Endodermal cell (in vitro differentiated cells): Measurements from ENCODE around the gene PDE8A. TPM values are rescaled to one million over a fixed set of nuclear protein-coding genes. Genes with fewer than 3 reads are reported as not detected.

Experiments used
- DNase-seq: peaks from one replicate; pipeline ENCODE4 v3.0.0-alpha.2; 2017
- H3K27ac ChIP-seq: 2 replicates; pipeline ENCODE4 v1.5.1; 2013; ENCODE audit warnings: mild to moderate bottlenecking, low read depth, low read length, moderate library complexity
- H3K27me3 ChIP-seq: 2 replicates; pipeline ENCODE4 v1.6.1; 2013; ENCODE audit warnings: mild to moderate bottlenecking, low read length, moderate library complexity; ENCODE audit not compliant: insufficient read depth, control insufficient read depth, poor library complexity, severe bottlenecking
- H3K36me3 ChIP-seq: 2 replicates; pipeline ENCODE4 v1.7.0; 2013; ENCODE audit warnings: mild to moderate bottlenecking, low read length, moderate library complexity; ENCODE audit not compliant: control insufficient read depth, insufficient read depth
- H3K4me1 ChIP-seq: one replicate; pipeline ENCODE4 v1.7.0; 2013; ENCODE audit warnings: low read length; ENCODE audit not compliant: control insufficient read depth, insufficient read depth
- H3K4me3 ChIP-seq: 2 replicates; pipeline ENCODE4 v1.5.1; 2013; ENCODE audit warnings: mild to moderate bottlenecking, low read length, moderate library complexity
- H3K9ac ChIP-seq: 2 replicates; pipeline ENCODE4 v1.6.1; 2013; ENCODE audit warnings: mild to moderate bottlenecking, low read length, moderate library complexity; ENCODE audit not compliant: poor library complexity, severe bottlenecking; ENCODE audit errors: extremely low read depth
- H3K9me3 ChIP-seq: 2 replicates; pipeline ENCODE4 v1.6.1; 2013; ENCODE audit warnings: mild to moderate bottlenecking, low read length, moderate library complexity; ENCODE audit not compliant: control insufficient read depth
- H3K27ac Mint-ChIP-seq: 2 replicates; pipeline ENCODE4 v1.8.0; 2020; ENCODE audit warnings: mixed read lengths
- H3K27me3 Mint-ChIP-seq: 2 replicates; pipeline ENCODE4 v1.8.0; 2021; ENCODE audit warnings: mild to moderate bottlenecking, mixed read lengths; ENCODE audit not compliant: insufficient read depth
- H3K36me3 Mint-ChIP-seq: 2 replicates; pipeline ENCODE4 v1.8.0; 2020; ENCODE audit warnings: low read depth, mixed read lengths
- H3K4me1 Mint-ChIP-seq: 2 replicates; pipeline ENCODE4 v1.8.0; 2020; ENCODE audit warnings: mixed read lengths
- H3K4me3 Mint-ChIP-seq: 2 replicates; pipeline ENCODE4 v1.8.0; 2020; ENCODE audit warnings: mild to moderate bottlenecking, moderate library complexity, mixed read lengths
- H3K9me3 Mint-ChIP-seq: 2 replicates; pipeline ENCODE4 v1.8.0; 2020; ENCODE audit warnings: mild to moderate bottlenecking, mixed read lengths
- CTCF ChIP-seq: fragments of 200-600 bp; sonication (generic); conservative IDR thresholded peaks from 2 replicates; pipeline ENCODE4 v1.5.0; 2021; ENCODE audit warnings: antibody characterized with exemption, mild to moderate bottlenecking
- WGBS, 2 experiments: methylation state at CpG; one replicate each; pipeline versions ENCODE4 v1.1.5 to v1.1.7; 2013; ENCODE audit warnings: missing lambda C conversion rate in 2 of 2, mixed read lengths in 1 of 2; ENCODE audit not compliant: insufficient coverage in 1 of 2, insufficient read length in 1 of 2; 5-methylcytosine and 5-hydroxymethylcytosine counted together
- total RNA-seq, 2 donors: library from RNA; stranded (reverse); fragmentation: NEBNext Ultra II Directional in 1 of 2; extraction: Animal tissue kit (Norgen Biotek cat#: 25700) in 1 of 2; gene quantifications; 2 replicates in 1 of 2; 3 replicates in 1 of 2; pipeline ENCODE4 v1.2.1, GENCODE V29; 2021

The PDE8A gene
- total RNA-seq, 2 donors from 2014 or later: 14.8 to 15.2 TPM

DNA sequence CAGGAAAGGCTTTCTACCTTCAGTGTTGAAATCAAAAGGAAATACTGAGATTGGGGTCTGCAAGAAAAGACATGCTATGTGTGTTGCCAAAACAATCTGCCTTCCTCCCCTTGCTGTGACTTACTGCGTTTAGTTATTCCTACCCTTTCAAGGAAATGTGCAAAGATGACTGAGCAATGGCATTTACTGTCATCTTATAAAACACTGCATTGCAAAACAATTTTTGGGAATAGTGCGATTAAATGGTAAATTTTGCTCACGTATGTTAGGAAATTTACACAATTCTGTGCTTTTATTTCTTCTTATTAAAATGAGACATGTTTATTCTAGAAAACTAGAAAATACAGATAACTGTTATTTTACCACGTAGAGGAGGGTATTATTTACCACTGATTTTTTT, 45.8 kb downstream of the PDE8A start:
- WGBS, 2 experiments: 85% methylated on average over 3 of the region's 4 CpGs; no CpG with 5 or more reads in 1 of the 2 experiments
- no peak overlapping the region for H3K27ac Mint-ChIP-seq

GRCh38 chr15:85028416-85028815, 46.8 kb downstream of the PDE8A start:
- no peaks in the 10 kb centered on the region for H3K27me3 ChIP-seq
- Mint-ChIP-seq H3K4me1 (peaks cover 50% of the 10 kb centered on the region), H3K27ac (no peak overlapping the region), H3K36me3 (no peaks in the 10 kb centered on the region), H3K27me3 (no peaks in the 10 kb centered on the region), H3K9me3 (no peaks in the 10 kb centered on the region), H3K4me3 (no peak overlapping the region)
- H3K9ac ChIP-seq: no peak overlapping the region
- 86 to 94% methylated on average over 3 to 4 of the region's 6 CpGs for WGBS, 2 experiments
- no peak overlapping the region for H3K27ac ChIP-seq
- no peaks in the 10 kb centered on the region for H3K36me3 ChIP-seq
- TF ChIP-seq CTCF: no peak
- no peak overlapping the region for H3K4me3 ChIP-seq
- no peak for DNase-seq
- H3K9me3 ChIP-seq: no peaks in the 10 kb centered on the region
- peaks cover 20% of the 10 kb centered on the region for H3K4me1 ChIP-seq

More for the DNA sequence above, 45.8 kb downstream of the PDE8A start:
- Mint-ChIP-seq H3K9me3 (no peaks in the 10 kb centered on the region), H3K4me1 (peaks cover 46% of the 10 kb centered on the region), H3K27me3 (no peaks in the 10 kb centered on the region), H3K36me3 (no peaks in the 10 kb centered on the region), H3K4me3 (no peak overlapping the region)
- Histone ChIP-seq H3K9ac (no peak overlapping the region), H3K9me3 (no peaks in the 10 kb centered on the region), H3K27me3 (no peaks in the 10 kb centered on the region), H3K27ac (no peak overlapping the region), H3K36me3 (no peaks in the 10 kb centered on the region), H3K4me3 (no peak overlapping the region), H3K4me1 (peaks cover 20% of the 10 kb centered on the region)
- DNase-seq: no peak
- TF ChIP-seq CTCF: no peak

DNA sequence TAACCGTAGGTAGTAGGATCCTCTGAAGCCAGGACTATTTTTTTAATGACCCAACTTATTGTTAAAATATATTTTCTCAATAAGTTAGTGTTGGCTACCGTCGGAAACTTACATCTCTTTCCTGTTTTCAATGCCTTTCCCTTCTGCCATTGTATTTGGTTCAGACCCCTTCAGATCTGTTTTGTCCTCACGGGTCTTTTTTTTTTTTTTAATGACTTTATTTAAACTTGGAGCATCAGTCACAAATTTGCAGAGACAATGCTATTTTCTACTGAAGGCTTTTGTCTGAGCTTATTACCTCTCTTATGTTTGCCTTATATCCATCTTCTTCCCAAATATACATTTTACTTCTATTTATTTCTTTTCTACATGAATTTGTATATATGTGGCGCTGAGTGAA, 47.6 kb downstream of the PDE8A start:
- H3K36me3 ChIP-seq: no peaks in the 10 kb centered on the region
- H3K9ac ChIP-seq: no peak overlapping the region
- no peak overlapping the region for H3K27ac ChIP-seq
- 91 to 96% methylated on average over 1 to 5 of the region's 5 CpGs for WGBS, 2 experiments
- no peaks in the 10 kb centered on the region for H3K27me3 ChIP-seq
- H3K4me1 Mint-ChIP-seq: peaks cover 47% of the 10 kb centered on the region
- no peak overlapping the region for H3K27ac Mint-ChIP-seq
- no peak for DNase-seq
- no peaks in the 10 kb centered on the region for H3K27me3 Mint-ChIP-seq
- H3K9me3 Mint-ChIP-seq: no peaks in the 10 kb centered on the region
- H3K4me3 Mint-ChIP-seq: no peak overlapping the region
- H3K36me3 Mint-ChIP-seq: no peaks in the 10 kb centered on the region
- no peak overlapping the region for H3K4me3 ChIP-seq
- TF ChIP-seq CTCF: no peak
- H3K4me1 ChIP-seq: peaks cover 20% of the 10 kb centered on the region
- no peaks in the 10 kb centered on the region for H3K9me3 ChIP-seq
